G401 (cell line): ENCODE data around the gene SF3A1. TPM values are rescaled to one million over a fixed set of nuclear protein-coding genes. Genes with fewer than 3 reads are reported as not detected.

Experiments used
- DNase-seq: peaks from one replicate; pipeline ENCODE4 v3.0.0-alpha.2; 2015; ENCODE audit warnings: low spot score
- in situ Hi-C: cut with HindIII; loops from 2 replicates; pipeline ENCODE4 v1.10.0; 2016; ENCODE audit warnings: low sequenced_read_pairs, mixed read lengths
- total RNA-seq: library from RNA; depleted of rRNA; stranded (reverse); fragments of >200 nt; shearing (Covaris generic); gene quantifications from 2 replicates; pipeline ENCODE4 v1.2.3, GENCODE V29; 2014

SF3A1 gene
- total RNA-seq, 1 experiment from 2014 or later = 25.5 TPM

DNA sequence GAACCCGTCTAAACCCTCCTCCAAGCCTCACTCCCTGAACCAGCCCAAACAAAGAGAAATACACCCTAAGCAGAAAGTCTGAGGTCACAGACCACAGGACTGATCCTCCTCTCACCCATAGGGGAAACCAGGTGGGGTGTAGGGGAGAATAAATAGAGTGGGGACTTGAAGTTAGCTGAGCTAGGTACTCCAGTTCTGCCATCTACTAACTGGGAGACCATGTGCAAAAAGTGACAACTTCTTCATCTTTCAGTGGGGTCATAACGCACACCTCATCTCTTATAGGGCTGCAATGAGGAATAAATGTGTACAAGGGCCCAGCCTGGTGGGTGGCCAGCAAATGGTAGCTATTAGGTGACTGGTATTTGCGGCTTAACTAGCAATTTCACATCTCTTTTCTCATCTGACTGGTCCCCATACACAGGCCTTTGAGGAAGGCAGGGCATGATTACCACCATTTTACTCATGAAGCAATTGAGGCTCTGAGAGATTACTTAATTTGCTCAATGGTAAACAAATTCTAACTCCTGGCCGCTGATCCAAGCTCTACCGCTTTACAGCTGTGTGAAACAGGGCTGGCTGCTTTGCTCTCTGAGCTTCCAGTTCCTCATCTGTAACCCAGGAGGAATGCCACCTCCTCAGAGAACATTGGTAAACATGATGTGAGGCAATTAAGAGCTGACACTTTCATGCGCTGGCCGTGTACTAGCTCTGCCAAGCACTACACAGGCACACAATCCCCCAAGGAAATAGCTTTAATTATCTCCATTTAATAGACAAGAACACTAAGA is 46.5 kb downstream of the SF3A1 start:
- in situ Hi-C loops = no loop called here
- DNase-seq = no peak

DNA sequence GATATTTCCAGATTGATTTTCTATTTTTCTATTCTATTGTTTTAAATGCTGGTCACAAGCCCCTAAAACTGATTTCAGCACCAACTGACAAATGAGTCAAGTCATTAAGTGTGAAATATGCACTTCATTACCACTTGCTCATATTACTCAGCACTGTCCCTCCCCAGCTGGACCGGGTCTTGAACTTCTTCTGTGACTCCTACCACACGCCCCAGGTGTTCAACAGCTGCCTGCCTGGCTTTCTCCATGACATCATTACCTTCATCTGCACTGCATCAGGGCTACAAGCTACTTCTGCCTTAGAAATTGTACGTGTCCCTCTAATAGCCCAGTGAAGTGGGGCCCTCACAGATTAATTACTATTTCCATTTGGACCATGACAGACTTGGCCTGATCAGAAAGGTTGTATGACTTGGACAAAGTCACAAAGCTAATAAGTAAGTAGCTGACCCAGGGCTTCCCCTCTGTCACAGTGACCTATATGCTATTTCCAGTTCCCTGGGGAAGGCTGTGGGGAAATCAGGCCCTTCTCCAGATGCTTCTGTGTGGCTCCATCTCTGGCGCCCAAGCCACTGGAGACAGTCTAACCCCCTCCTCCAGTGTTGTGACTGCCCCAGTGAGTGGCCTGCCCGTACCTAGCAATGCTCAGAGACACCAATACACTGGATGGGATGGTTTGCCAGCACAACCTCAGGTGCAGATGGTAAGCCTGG is 48.0 kb downstream of the SF3A1 start:
- in situ Hi-C loops = no loop called here
- no peak for DNase-seq

DNA sequence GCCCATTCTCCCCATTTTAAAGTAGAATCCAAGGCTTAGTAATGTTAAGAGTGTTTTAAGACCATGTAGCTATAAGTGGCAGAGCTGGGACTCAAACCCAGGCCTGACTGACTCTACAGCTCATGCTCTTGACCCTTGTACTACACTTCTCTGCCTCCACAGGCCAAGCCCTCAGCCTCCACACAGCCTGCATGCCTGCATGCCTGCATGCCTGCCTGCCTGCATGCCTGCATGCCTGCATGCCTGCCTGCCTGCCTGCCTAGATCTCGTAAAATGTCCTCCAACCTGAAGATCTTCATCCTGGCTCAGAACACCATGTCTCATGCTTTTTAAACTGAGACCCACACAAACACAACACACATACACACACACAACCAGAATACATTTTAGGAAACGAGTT is 48.6 kb downstream of the SF3A1 start:
- DNase-seq = no peak
- in situ Hi-C loops = no loop called here

DNA sequence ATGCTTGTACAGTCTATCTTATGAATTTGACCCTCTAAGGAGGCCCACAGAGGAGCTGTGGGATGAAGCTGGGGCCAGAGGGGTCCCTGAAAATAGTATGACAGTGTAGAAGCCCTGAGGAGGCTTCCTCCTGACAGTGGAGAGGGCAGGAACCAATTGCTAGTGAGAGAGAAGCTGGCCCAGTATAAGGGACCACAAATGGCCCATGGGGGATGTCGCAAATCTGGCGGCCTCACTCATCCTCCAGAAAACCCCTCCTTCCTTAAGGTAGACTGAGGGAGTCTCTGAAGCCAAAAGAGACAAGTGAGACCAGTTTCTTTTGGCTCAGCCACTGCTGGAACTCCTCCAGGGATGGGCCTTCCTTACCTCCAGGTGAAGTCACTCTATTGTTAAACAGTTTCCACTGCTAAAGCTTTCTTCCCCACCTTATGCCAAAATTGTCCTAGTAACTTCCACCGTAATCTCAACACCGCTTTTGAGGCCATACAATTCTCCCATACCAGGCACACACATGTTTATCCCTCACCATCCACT is 49.6 kb downstream of the SF3A1 start:
- in situ Hi-C loops = no loop called here

DNA sequence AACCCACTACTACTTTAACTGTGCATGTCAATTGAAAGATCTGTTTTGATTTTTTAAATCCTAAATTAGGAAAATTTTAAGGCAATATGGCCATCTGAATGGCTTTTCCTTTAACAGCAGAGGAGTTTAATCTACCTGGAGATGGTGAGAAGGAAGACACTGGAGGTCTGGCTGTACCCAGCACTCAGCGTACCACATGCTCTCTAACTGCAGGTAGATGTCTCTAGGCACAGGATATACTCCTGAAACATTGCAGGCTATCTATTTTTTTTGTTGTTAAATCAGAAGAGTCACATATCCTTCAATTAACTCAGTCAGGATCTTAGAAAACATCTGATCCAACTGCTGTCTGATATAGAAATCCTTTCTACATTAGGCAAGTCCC is 50.1 kb downstream of the SF3A1 start:
- in situ Hi-C loops = no loop called here
- no peak for DNase-seq

More for the DNA sequence above, 49.6 kb downstream of the SF3A1 start:
- DNase-seq = no peak

DNA sequence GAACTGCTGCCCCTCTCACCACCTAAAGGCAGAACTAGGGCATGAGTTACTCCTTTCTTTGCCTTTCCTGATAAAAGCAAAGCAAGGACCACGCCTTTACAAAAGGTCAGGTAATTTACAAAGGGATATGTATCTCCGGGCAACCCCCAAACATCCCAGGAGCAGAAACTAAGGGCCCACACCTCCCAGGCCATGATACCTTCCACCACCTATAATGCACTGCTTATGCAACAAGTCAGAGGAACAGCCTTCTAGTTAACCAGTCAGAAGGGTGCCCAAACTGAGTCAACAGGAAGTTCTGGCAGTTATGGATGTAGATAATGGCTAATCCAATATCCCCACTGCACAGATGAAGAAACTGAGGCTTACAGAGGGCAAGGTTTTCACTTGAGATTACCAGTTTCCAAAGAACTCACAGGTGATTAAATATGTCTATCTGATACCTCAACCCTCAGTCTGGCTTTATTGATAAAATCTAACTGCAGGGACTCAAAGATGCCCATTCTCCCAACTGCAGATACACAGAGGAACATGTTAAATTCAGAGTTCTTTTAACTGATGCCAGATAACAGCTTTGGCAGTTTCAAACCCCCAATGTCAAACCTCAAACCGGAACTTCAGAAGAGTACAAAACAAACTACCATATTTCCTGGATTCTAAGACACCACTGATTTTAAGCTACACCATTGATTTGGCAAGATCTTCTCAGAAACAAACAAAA is 50.6 kb downstream of the SF3A1 start:
- DNase-seq = no peak
- in situ Hi-C loops = no loop called here

DNA sequence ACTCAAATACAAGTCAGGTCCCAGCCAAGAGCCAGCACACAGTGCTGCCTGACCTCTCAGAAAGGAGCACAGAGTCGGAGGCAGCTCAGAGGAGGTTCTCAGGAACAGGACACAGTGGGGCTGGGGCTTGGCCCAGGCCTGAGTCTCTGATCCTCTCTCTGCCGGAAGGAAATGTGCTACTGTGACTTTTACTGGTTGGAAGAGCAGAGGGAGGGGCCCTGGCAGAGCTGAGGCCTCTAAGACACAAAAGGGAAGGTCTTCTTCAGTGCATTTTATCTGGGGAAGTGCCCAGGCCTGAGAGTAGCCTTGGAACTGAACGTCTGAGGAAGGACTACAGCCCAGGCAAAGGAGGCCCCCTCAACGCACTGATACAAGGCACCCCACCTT is 51.2 kb downstream of the SF3A1 start:
- in situ Hi-C loops = no loop called here
- DNase-seq = peak; percentile 32

DNA sequence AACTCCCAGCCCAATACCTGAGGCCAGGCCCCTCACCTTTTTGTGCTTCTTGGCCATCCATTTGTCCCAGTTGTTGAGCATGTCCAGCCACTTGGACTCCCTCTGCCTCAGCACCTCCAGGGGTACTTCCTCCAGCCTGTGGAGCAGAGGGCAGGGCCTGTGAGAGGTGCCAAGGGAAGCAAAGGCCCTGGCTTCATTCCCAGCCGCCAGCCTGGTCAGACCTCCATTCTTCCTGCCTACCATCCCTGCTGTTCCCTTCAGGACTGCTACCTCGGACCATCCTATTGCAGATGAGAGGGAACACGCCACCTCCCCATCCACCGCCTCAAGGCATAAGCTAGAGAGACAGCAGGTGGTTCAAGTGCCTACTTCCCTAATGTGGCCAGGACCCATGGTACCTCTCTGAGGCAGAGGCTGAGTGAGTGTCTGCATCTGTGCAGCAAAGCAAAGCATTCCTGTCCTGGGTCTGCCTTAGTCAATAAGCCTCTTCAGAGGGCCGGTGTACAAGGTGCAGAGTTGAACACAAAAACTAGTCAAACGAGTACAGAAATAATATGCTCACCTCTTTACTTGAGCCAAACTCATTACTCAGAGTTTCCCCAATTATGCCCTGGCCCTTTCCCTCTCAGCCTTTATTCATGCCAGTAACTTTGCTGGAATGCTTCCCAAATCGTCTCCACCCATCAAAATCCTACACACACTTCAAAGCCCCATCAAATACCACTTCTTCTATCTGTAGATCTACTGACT is 52.0 kb downstream of the SF3A1 start:
- peak; percentile 68 for DNase-seq
- in situ Hi-C loops = no loop called here

DNA sequence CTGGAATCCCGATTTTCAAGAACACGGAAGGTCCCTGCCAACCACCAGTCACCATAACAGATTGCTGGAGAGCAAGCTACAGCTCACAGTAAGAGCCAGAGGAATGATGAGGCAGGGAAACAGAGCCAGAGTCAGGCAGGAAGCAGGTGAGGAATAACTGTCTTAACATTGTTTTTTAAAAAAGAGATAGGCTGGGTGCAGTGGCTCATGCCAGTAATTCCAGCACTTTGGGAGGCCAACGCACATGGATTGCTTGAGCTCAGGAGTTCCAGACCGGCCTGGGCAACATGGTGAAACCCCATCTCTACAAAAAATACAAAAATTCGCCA is 53.9 kb downstream of the SF3A1 start:
- no peak for DNase-seq
- in situ Hi-C loops = no loop called here

DNA sequence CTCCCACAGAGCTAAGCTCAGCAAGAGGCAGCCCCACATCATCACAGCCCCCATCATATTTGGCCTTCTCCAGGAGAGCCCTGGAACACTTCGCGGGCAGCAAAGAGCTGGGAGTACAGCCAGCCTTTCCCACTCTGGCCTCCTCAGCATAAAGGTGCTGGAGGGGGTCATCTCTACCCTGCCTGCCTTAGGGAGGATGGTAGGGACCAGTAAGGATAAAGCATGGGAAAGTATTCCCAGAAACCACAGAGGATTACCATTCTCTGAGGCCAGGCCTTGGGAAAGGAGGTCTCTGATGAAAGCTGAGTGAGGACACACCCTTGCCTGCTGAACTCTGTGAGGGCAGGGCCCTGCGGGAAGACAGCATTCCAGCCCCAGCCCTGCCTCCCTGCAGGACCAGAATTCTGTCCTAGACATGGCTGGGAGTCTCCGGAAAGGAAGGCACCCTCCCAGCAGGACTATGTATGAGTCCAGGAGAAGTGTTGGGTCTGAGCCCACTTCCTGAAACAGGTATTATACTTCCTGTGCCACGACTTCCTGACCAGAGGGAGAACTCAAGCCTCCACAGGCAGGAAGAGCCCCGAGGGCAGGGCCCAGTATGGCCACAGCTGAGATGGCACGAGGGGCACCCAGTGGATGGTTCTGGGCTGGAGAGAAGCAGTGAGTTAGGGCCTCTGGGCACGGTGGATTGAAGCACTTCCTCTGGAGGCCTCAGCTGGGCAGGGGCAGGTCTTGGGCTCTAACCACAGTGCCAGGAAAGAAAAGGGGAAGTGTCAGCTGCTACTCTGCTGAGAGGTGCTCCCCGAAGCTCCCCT is 54.5 kb downstream of the SF3A1 start:
- DNase-seq = no peak
- in situ Hi-C loops = no loop called here

DNA sequence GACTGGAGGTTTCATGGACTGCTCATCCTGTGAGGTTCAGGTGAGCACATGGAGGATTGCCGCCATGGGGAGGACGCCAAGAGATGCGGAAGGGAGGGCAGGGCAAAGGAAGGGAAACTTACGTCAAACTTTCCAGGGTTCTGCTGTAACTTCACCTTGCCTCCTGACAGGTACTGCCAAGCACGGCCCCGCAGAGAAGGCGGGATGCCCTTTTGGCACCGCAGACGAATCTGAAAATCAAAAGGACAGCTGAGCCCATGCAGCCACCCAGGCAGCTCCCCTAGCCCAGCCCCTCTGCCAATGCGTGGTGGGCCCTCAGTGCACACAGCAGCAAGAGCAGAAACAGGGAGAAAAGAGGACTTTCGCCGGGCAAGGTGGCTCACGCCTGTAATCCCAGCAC is 57.4 kb downstream of the SF3A1 start:
- DNase-seq = no peak
- in situ Hi-C loops = no loop called here

DNA sequence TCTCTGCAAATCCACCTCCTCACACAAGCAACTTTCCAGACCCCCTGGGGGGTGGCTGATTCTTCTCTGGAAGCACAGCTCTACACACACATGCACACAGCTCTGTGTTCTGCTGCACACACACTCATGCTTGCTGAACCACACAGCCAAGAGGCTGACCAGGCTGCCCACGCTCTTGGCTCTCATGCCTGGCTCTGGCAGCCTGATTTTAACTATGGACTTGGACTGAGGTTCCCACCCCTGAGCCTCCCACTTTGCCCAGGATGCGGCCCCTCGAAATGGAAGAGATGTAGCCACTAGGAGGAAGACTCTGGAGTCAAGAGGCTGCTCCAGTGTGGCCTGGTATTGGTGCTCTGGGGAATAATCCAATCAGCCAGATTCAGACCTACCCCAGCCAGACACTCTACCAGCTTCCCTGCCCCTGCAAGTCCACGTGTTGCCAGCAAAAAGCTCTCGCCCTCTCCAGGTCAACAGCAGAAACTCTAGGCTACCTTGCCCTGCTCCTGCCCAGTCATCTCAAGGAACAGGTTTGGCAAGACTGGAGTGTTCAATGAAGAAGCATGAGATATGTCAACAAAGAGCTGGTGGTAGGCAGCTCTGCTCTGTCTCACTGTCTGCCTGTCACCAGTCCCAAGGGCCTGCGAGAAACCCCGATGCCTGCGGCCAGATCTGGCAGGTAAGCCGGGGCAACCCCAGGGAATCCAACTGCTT is 58.5 kb downstream of the SF3A1 start:
- in situ Hi-C loops = no loop called here

DNA sequence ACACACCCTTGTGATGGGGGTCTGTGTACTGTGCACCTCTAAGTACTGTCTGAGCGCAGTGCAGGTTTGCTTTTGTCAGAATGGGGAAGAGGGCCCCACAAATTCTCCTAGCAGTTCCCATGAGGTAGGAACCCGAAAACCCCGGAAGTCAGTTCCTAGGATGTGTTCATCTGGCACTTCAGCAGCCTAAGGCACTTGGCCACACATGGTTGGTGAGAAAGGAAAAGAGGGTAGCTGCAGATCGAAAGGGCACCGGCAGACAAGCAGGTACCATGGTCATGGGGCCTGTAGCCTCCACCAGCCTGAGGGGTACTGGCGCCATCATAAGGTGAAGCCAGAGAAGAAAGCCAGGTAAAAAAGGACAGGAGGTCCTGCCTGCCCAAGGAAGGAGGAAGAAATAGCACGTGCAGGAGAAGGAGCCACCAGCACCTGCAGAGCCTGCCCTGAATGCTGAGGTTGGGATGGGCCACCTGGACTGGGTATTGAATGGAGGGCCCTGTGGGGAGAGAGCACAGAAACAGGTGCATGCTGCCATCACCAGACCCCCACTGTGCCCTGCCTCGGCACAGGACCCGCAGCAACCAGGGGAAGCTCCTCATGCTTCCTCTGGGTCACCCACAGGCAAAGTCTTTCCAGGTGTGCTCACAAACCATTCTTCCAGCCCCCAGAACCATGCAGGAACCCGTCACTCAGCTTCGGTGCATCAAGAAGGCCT is 59.3 kb downstream of the SF3A1 start:
- in situ Hi-C loops = no loop called here
- no peak for DNase-seq

More for the DNA sequence above, 58.5 kb downstream of the SF3A1 start:
- DNase-seq = no peak

DNA sequence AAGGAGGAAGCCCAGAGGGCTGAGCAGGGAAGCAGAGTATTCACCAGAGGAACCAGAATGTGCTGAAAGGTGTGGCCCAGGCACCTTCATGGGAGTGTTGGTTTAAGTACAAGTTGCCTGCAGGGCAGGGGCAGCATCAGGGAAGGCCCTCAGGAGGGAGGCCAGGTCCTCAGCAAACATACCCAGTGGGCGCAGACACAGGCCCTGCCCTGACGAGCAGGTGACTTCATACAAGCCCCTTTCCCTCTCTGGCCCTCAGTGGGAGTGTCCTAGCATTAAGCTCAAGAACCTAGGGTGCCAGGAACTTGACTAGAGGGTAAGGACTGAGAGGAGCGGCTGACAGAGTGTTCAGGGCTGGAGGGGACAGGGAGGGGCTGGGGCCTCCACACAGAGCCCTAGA is 59.9 kb downstream of the SF3A1 start:
- in situ Hi-C loops = no loop called here
- no peak for DNase-seq

DNA sequence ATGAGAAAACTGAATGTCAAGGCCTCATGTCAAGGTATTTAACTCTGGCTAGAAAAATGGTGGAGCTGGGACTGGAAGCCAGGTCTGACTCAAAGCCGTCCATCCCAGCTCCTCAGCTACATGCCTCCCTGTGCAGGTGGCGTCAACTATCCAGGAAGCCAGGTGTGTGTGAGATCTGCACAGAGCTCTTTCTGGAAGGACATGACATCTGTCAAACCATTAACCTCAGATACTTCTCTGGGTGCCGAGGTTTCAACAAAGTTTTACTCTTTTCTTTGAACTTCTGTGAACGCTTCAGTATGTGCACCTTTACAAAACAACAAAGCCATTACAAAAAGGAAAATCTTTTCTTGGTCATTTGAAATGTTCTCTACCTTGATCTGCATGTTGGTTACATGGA is 60.4 kb downstream of the SF3A1 start:
- in situ Hi-C loops = no loop called here
- DNase-seq = no peak

DNA sequence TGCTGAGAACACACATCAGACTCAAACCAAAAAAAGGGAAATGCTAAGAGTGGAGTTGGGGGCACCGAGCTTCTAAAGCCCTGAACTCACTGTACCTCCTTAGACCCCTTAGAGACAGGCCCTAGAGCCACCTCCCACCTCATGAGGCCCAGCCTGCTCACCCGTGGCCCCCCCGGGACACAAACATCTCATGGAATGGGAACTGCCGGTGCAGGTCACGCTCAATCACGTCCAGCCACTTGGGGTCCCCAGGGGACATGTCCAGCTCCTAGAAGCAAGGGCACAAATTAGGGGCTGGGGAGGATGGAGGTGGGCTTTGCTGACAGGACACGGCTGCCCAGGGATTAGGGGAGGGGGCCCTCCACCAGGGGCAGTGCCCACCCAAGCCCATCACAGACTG is 61.1 kb downstream of the SF3A1 start:
- DNase-seq = no peak
- in situ Hi-C loops = no loop called here

DNA sequence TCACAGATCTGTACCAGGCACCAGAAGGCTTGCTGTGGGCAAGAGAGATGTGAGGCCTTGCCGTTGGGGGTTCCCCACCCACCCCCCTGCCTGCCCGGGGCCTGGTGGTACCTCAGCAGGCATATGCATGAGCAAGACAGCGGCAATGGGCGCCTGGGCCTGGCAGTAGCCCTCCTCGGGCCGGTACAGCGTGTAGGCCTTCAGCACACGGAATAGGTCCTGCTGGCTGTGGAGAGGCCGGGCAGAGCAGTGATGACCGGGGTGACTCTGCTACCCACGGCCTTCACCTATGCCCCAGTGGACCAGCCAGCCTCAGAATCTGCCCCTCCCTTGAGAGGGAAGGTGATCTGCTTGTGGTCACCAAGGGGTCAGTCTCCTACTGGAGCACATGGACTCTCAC is 61.9 kb downstream of the SF3A1 start:
- no peak for DNase-seq
- in situ Hi-C loops = no loop called here

DNA sequence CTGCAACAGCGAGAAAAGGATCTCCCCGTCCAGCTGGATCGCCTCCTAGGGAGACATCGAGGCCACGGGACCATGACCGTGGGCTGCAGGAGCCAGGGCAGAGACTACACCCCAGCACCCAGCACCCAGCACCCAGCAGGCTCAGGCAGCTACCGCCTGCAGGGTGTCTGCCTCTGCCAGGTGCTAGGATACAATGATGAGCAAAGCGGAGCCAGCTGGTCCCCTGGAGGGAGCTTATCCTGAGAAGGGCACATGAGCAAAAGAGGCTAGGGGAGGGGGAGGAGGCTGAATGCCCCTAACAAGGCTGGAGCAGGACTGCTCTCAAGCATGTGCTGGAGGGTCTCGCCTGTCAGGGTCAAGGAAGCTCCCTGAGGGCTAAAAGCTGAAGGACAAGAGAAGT is 62.6 kb downstream of the SF3A1 start:
- no peak for DNase-seq
- in situ Hi-C loops = no loop called here
